Kidney (tissue), 14 donors: ENCODE measurements around the gene PTRH2. TPM values are rescaled to one million over a fixed set of nuclear protein-coding genes. Genes with fewer than 3 reads are reported as not detected.

Experiments used
- DNase-seq, 5 donors: peaks; one replicate each; pipeline ENCODE4 v3.0.0-alpha.2; 2013 to 2020
- FAIRE-seq: peaks from 2 replicates; lab custom pipeline; 2012; peaks lifted over from hg19 to GRCh38; lab: Jason Lieb, UNC
- H3K27ac ChIP-seq, 2 donors: one replicate each; pipeline ENCODE4 v1.7.0; 2013; ENCODE audit warnings: low read depth in 2 of 2, low read length in 2 of 2, inconsistent platforms in 1 of 2
- H3K27me3 ChIP-seq: one replicate; pipeline ENCODE4 v1.7.1; 2013; ENCODE audit warnings: low read length, inconsistent platforms; ENCODE audit not compliant: control insufficient read depth, insufficient read depth
- H3K36me3 ChIP-seq, 3 donors: one replicate each; pipeline versions ENCODE4 v1.7.0 to v1.7.1; 2013; ENCODE audit warnings: low read length in 3 of 3, control low read depth in 1 of 3, inconsistent platforms in 1 of 3; ENCODE audit not compliant: insufficient read depth in 3 of 3, control insufficient read depth in 2 of 3
- H3K4me1 ChIP-seq, 3 donors: one replicate each; pipeline versions ENCODE4 v1.7.0 to v1.7.1; 2013; ENCODE audit warnings: low read length in 3 of 3, inconsistent platforms in 1 of 3, low read depth in 1 of 3; ENCODE audit not compliant: control insufficient read depth in 2 of 3, insufficient read depth in 2 of 3
- H3K4me3 ChIP-seq, 3 donors: one replicate each; pipeline versions ENCODE4 v1.7.0 to v1.8.1; 2013; ENCODE audit warnings: low read length in 3 of 3, control low read depth in 1 of 3, inconsistent platforms in 1 of 3
- H3K9ac ChIP-seq, 3 donors: one replicate each; pipeline versions ENCODE4 v1.7.0 to v1.7.1; 2013; ENCODE audit warnings: low read length in 3 of 3, control low read depth in 1 of 3, inconsistent platforms in 1 of 3
- H3K9me3 ChIP-seq, 3 donors: one replicate each; pipeline versions ENCODE4 v1.7.0 to v1.7.1; 2013; ENCODE audit warnings: low read length in 3 of 3, control low read depth in 1 of 3, inconsistent platforms in 1 of 3; ENCODE audit not compliant: control insufficient read depth in 2 of 3, insufficient read depth in 1 of 3
- CTCF ChIP-seq: IDR thresholded peaks from 3 replicates; pipeline ENCODE4 v1.5.1; 2012; ENCODE audit warnings: mild to moderate bottlenecking, moderate library complexity, borderline replicate concordance; ENCODE audit not compliant: insufficient read depth; ENCODE audit errors: extremely low read depth
- intact Hi-C: fragments of 100-400 bp; cut with DNase I; formaldehyde crosslinking; loops from one replicate; pipeline ENCODE4 v1.11.1; 2022
- polyA plus RNA-seq: library from polyadenylated mRNA; stranded (reverse); fragments of 350-450 nt; fragmentation: Illumina TruSeq; extraction: RNeasy Lipid Tissue Mini Kit (QIAGEN cat#74804); gene quantifications from one replicate; pipeline ENCODE4 v1.2.3, GENCODE V29; 2014; ENCODE audit warnings: low read depth, low replicate concordance; ENCODE audit not compliant: insufficient read depth
- total RNA-seq: library from RNA; stranded (reverse); fragmentation: NEBNext Ultra II Directional; extraction: Animal tissue kit (Norgen Biotek cat#: 25700); gene quantifications from one replicate; pipeline ENCODE4 v1.2.1, GENCODE V29; 2021
- donor health status: control.
- donor health status: control.
- donor health status: control.
- donor health status: control.
- donor health status: control.
- donor health status: DM: yes; HTN: yes; CAD: no.
- donor health status: Normal renal cell carcinoma (clear cell type).

The PTRH2 gene
- total and polyA plus RNA-seq, 2 donors from 2014 or later, result 17.3 to 27.6 TPM

DNA sequence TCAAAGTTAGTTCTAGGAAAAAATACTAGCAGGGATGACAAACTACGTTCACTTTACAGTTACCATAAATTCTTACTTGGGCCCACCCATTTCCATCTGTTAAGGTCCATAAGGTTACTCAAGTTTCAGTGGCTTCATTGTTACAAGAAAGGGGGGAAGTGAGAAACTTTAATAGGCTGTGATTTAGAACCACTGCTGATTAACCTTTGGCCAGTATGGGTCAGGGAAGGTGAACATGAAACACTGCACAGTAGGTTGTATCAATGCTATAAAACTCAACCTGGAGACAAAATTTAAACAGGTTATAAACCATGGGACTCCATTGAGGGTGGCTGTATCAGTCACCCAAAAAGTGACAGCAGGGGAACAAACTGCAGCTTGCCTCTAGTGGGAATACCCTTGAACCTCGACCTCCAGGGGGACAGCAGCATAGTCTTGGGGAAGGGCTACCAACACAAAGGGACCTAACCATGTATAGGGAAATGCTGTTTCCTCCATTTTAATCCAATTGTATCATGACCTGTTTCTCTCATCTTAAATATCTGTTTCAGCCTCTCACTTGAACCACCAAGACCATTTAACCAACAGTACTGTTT, 10.4 kb downstream of the PTRH2 start:
- Histone ChIP-seq H3K9ac (no peak overlapping the region), H3K9me3 (no peaks in the 10 kb centered on the region), H3K4me1 (no peaks in the 10 kb centered on the region), H3K27ac (no peak overlapping the region), H3K27me3 (no peaks in the 10 kb centered on the region), H3K36me3 (peaks cover 14 to 60% (median 36%) of the 10 kb centered on the region in 3 donors), H3K4me3 (no peak overlapping the region)
- FAIRE-seq (no peak), DNase-seq (peak in 1 of 5 donors; percentile 11)
- intact Hi-C loops, result no loop called here
- TF ChIP-seq CTCF, result no peak

DNA sequence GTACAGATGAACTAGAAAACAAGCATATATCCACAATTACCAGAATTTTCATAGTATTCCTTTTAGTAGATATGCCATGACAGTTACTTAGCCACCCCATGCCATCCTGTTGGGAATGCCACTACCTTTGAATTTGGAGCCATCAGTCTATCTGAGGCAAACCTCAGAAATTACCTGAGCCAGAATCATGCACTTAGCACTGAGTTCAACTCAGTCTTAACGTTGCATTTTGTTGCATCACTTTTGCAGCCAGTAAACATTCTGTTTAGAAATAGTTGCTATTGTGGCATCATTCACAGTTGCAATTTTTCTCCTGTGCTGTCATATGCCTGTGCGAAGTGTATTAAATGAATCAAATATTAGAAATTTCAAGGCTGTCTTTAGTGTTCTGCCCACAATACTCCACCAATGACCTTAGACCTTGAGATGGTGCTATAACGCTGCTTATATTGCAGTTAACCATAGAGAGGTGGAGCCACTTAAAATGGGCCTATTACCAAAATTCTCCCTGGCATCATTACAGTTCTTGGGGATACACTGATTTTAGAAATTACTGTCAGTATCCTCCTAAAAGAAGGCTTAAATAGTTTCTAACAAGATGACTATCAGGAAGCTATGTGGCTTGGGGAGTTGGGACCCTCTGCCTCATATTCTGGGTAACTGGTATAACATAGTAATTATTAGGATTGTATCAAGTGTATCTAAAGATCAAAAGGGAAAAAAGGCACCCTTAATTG, 11.1 kb downstream of the PTRH2 start:
- no peak for DNase-seq
- Histone ChIP-seq H3K9ac (no peak overlapping the region), H3K27me3 (no peaks in the 10 kb centered on the region), H3K4me3 (no peak overlapping the region), H3K27ac (no peak overlapping the region), H3K9me3 (no peaks in the 10 kb centered on the region), H3K36me3 (peaks cover 16 to 64% (median 38%) of the 10 kb centered on the region in 3 donors), H3K4me1 (no peaks in the 10 kb centered on the region)
- intact Hi-C loops, result no loop called here
- no peak for FAIRE-seq
- no peak for TF ChIP-seq CTCF

GRCh38 chr17:59694344-59694743, 12.9 kb downstream of the PTRH2 start:
- no peaks in the 10 kb centered on the region for H3K27me3 ChIP-seq
- FAIRE-seq, result no peak
- no peak overlapping the region for H3K9ac ChIP-seq
- no peaks in the 10 kb centered on the region for H3K4me1 ChIP-seq
- no peak overlapping the region for H3K27ac ChIP-seq
- no peaks in the 10 kb centered on the region for H3K9me3 ChIP-seq
- H3K36me3 ChIP-seq, result peaks cover 22 to 77% (median 49%) of the 10 kb centered on the region in 3 donors
- intact Hi-C loops, result no loop called here
- TF ChIP-seq CTCF, result no peak
- H3K4me3 ChIP-seq, result no peak overlapping the region
- no peak for DNase-seq
